ENCODE results near the gene MAB21L2. TPM values are rescaled to one million over a fixed set of nuclear protein-coding genes. Genes with fewer than 3 reads are reported as not detected.

MAB21L2 gene
- total and polyA plus RNA-seq, 2 of the 13 experiments (the other 11 are each of a cell fraction or from before 2014, with no cell fraction given) = not detected

GRCh38 chr4:150541681-150542080 is 40.3 kb upstream of the MAB21L2 start:
- no TSS peak for BruUV-seq (replicated peaks)
- no peak for DNase-seq (ENCODE audit: low spot score)
- CTCF ChIA-PET (ENCODE audit: low intra/inter-chr PET ratio, low total read pairs) = no interaction called here
- no peak overlapping the region for H3K4me2 ChIP-seq (ENCODE audit: low read depth, low read length)
- no peak overlapping the region for H2AFZ ChIP-seq (ENCODE audit: low read length)
- H3K27me3 ChIP-seq (ENCODE audit: control insufficient read depth in 1 of 2, insufficient read depth in 2 of 2, low read length in 2 of 2) = no peaks in the 10 kb centered on the region
- ATAC-seq = no peak
- H3K79me2 ChIP-seq (ENCODE audit: insufficient read depth, low read length) = no peaks in the 10 kb centered on the region
- H3K4me1 ChIP-seq (ENCODE audit: insufficient read depth, low read length) = peaks cover 7% of the 10 kb centered on the region; the same call in 1 of the 2 replicates
- H3K27ac ChIP-seq (ENCODE audit: extremely low read length, insufficient read depth, low read length) = no peak overlapping the region
- no peaks in the 10 kb centered on the region for H3K9me3 ChIP-seq (ENCODE audit: low read length)
- in situ Hi-C loops (cut with HindIII; ENCODE audit: extremely low pct_ligation_motif_present, low pct_unique_long_range_greater_than_20kb) (no loop called here), intact Hi-C loops (cut with micrococcal nuclease; ENCODE audit: unreplicated experiment) (no loop called here)
- TF ChIP-seq BORCS8-MEF2B (CRISPR knock-in tag; IDR thresholded peaks at IDR 0.05) (no peak), HOXA9 (CRISPR knock-in tag; IDR thresholded peaks at IDR 0.05; ENCODE audit: borderline replicate concordance) (no peak), SMAD3 (CRISPR knock-in tag; IDR thresholded peaks at IDR 0.05) (no peak), ZNF343 (CRISPR knock-in tag; IDR thresholded peaks at IDR 0.05) (no peak), ZNF543 (CRISPR knock-in tag; IDR thresholded peaks at IDR 0.05) (no peak), YEATS2 (CRISPR knock-in tag; IDR thresholded peaks at IDR 0.05; ENCODE audit: borderline replicate concordance) (no peak), ZNF607 (CRISPR knock-in tag; IDR thresholded peaks at IDR 0.05; ENCODE audit: borderline replicate concordance) (no peak)
- no peak overlapping the region for H3K4me3 ChIP-seq (replicated peaks in 1 of 3; ENCODE audit: insufficient read depth in 1 of 3, low read depth in 2 of 3, low read length in 3 of 3)
- no peaks in the 10 kb centered on the region for H4K20me1 ChIP-seq (ENCODE audit: insufficient read depth, low read length)
- no peak overlapping the region for H3K9ac ChIP-seq (ENCODE audit: insufficient read depth, low read depth, low read length)
- FAIRE-seq = no peak
- POLR2A ChIA-PET = no interaction called here
- H3K36me3 ChIP-seq (replicated peaks in 1 of 2; ENCODE audit: control insufficient read depth in 1 of 2, insufficient read depth in 2 of 2, low read length in 2 of 2) = no peaks in the 10 kb centered on the region
- WGBS (ENCODE audit: low lambda C conversion rate) = 93% methylated on average over 3 of the region's 3 CpGs

DNA sequence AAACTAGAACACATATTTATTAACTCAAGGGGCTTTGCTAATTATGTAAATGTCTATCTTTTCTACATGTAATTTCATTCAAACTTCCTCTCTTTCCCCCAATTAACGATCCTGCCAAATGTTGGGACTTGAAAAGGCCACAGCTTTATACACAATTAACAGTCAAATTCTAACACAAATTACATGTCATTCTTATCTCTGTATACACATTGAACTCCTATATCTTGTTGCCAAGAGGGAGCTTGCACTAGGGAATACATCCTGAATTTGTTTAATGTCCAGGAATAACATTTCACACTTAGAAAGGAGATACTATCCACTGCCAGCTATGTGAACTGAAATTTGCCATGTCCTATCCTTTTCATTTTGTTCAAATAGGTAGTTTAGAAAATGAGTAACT is 38.9 kb upstream of the MAB21L2 start:
- Histone ChIP-seq H3K27me3 (ENCODE audit: control insufficient read depth in 1 of 2, insufficient read depth in 2 of 2, low read length in 2 of 2) (no peaks in the 10 kb centered on the region), H2AFZ (ENCODE audit: low read length) (no peak overlapping the region), H3K9ac (ENCODE audit: insufficient read depth, low read depth, low read length) (no peak overlapping the region), H3K27ac (ENCODE audit: extremely low read length, insufficient read depth, low read length) (no peak overlapping the region), H3K4me1 (ENCODE audit: insufficient read depth, low read length) (peaks cover 7% of the 10 kb centered on the region; the same call in 1 of the 2 replicates), H4K20me1 (ENCODE audit: insufficient read depth, low read length) (no peaks in the 10 kb centered on the region), H3K36me3 (replicated peaks in 1 of 2; ENCODE audit: control insufficient read depth in 1 of 2, insufficient read depth in 2 of 2, low read length in 2 of 2) (no peaks in the 10 kb centered on the region), H3K4me3 (replicated peaks in 1 of 3; ENCODE audit: insufficient read depth in 1 of 3, low read depth in 2 of 3, low read length in 3 of 3) (no peak overlapping the region), H3K4me2 (ENCODE audit: low read depth, low read length) (no peak overlapping the region), H3K9me3 (ENCODE audit: low read length) (no peaks in the 10 kb centered on the region), H3K79me2 (ENCODE audit: insufficient read depth, low read length) (no peaks in the 10 kb centered on the region)
- no TSS peak for BruUV-seq (replicated peaks)
- TF ChIP-seq, protein P1, sequence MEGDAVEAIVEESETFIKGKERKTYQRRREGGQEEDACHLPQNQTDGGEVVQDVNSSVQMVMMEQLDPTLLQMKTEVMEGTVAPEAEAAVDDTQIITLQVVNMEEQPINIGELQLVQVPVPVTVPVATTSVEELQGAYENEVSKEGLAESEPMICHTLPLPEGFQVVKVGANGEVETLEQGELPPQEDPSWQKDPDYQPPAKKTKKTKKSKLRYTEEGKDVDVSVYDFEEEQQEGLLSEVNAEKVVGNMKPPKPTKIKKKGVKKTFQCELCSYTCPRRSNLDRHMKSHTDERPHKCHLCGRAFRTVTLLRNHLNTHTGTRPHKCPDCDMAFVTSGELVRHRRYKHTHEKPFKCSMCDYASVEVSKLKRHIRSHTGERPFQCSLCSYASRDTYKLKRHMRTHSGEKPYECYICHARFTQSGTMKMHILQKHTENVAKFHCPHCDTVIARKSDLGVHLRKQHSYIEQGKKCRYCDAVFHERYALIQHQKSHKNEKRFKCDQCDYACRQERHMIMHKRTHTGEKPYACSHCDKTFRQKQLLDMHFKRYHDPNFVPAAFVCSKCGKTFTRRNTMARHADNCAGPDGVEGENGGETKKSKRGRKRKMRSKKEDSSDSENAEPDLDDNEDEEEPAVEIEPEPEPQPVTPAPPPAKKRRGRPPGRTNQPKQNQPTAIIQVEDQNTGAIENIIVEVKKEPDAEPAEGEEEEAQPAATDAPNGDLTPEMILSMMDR (CRISPR knock-in tag; IDR thresholded peaks at IDR 0.05) = no peak
- TF ChIP-seq ZNF24 (IDR thresholded peaks at IDR 0.05) = no peak
- no peak for TF ChIP-seq ZBTB20 (CRISPR knock-in tag; IDR thresholded peaks at IDR 0.05; ENCODE audit: borderline replicate concordance, low read depth)
- no peak for TF ChIP-seq SPEN (CRISPR knock-in tag; IDR thresholded peaks at IDR 0.05; ENCODE audit: low read depth)
- no peak for TF ChIP-seq ZNF75D (CRISPR knock-in tag; IDR thresholded peaks at IDR 0.05; ENCODE audit: borderline replicate concordance)
- TF ChIP-seq FIP1L1 (IDR thresholded peaks at IDR 0.05; ENCODE audit: borderline replicate concordance, insufficient read depth, low read depth, low read length) = no peak
- no peak for TF ChIP-seq ZNF674 (CRISPR knock-in tag; IDR thresholded peaks at IDR 0.05; ENCODE audit: low read depth)
- ChIA-PET CTCF (ENCODE audit: low intra/inter-chr PET ratio, low total read pairs) (no interaction called here), POLR2A (no interaction called here)
- ATAC-seq (no peak), DNase-seq (ENCODE audit: low spot score) (no peak), FAIRE-seq (no peak)
- intact Hi-C loops (cut with micrococcal nuclease; ENCODE audit: unreplicated experiment) (no loop called here), in situ Hi-C loops (cut with HindIII; ENCODE audit: extremely low pct_ligation_motif_present, low pct_unique_long_range_greater_than_20kb) (no loop called here)
- 95% methylated on average over 1 of the region's 1 CpG for WGBS (ENCODE audit: low lambda C conversion rate)

Measured in HepG2 (cell line).